Suppressor macrophage (primary cell): ENCODE measurements around the gene IDH3G.
"Not testable (repeated sequence)": the region's sequence is repeated elsewhere in the genome, so short reads cannot be mapped to it uniquely, and the experiment has no call there.

ENCODE experiments used
- DNase-seq, 4 experiments: peaks; one replicate each; pipeline ENCODE4 v3.0.0-alpha.2; 2020 to 2022
- total RNA-seq, 17 experiments: gene quantifications; one replicate each; lab custom pipeline; 2026; ENCODE audit warnings: mixed read lengths in 6 of 17, inconsistent platforms in 3 of 17; lab: John Stamatoyannopoulos, UW

The IDH3G gene
- 36.3 to 73.8 (median 50.2) reads per million in 17 experiments for total RNA-seq

GRCh38 chrX:153794018-153794896, at the start of gene IDH3G, which contains the start of gene SSR4:
Gene IDH3G (minus strand): TSS chrX:153794375. CDS start chrX:153794326, 49 bp downstream.
Gene SSR4 (plus strand): TSS chrX:153794668. CDS start chrX:153794688, 20 bp downstream.
- peak; percentile 95 to 97 (median 96) for DNase-seq

GRCh38 chrX:153836921-153837320, 42.7 kb upstream of the IDH3G start:
- no peak for DNase-seq

- no peak for DNase-seq
Observed at GRCh38 chrX:153832728-153833127, 38.6 kb upstream of the IDH3G start.

GRCh38 chrX:153831429-153832150, 37.4 kb upstream of the IDH3G start:
- no peak for DNase-seq

GRCh38 chrX:153830640-153831428, 36.7 kb upstream of the IDH3G start:
- DNase-seq: peak in 1 of 4 experiments; percentile 9

GRCh38 chrX:153829799-153830639, 35.8 kb upstream of the IDH3G start, which contains the start of gene PDZD4:
Gene PDZD4 (minus strand): TSS chrX:153830544. CDS start chrX:153830298, 246 bp downstream.
- peak in 1 of 4 experiments; percentile 19 for DNase-seq

- DNase-seq: no peak
Observed at GRCh38 chrX:153829549-153829798, 35.3 kb upstream of the IDH3G start.

- DNase-seq: no peak
Observed at GRCh38 chrX:153828723-153829548, 34.8 kb upstream of the IDH3G start.

- DNase-seq: no peak
Observed at GRCh38 chrX:153828308-153828707, 34.1 kb upstream of the IDH3G start.

GRCh38 chrX:153827903-153828302, 33.7 kb upstream of the IDH3G start:
- no peak for DNase-seq

- DNase-seq: no peak
Observed at GRCh38 chrX:153827016-153827415, 32.8 kb upstream of the IDH3G start.

GRCh38 chrX:153825042-153825441, 30.9 kb upstream of the IDH3G start:
- no peak for DNase-seq

- no peak for DNase-seq
Observed at GRCh38 chrX:153824348-153824747, 30.2 kb upstream of the IDH3G start.

- no peak for DNase-seq
Observed at GRCh38 chrX:153821066-153821465, 26.9 kb upstream of the IDH3G start.

- DNase-seq: no peak
Observed at GRCh38 chrX:153820601-153821000, 26.4 kb upstream of the IDH3G start.

GRCh38 chrX:153819384-153820040, 25.3 kb upstream of the IDH3G start:
- DNase-seq: no peak

- DNase-seq: peak; percentile 9 to 62 (median 34)
Observed at GRCh38 chrX:153818571-153819383, 24.6 kb upstream of the IDH3G start.

- not testable (repeated sequence) for DNase-seq
Observed at GRCh38 chrX:153818064-153818463, 23.9 kb upstream of the IDH3G start.
